Measurements from ENCODE around the gene ECPAS. TPM values are rescaled to one million over a fixed set of nuclear protein-coding genes. Genes with fewer than 3 reads are reported as not detected.
"Not testable (repeated sequence)": the region's sequence is repeated elsewhere in the genome, so short reads cannot be mapped to it uniquely, and the experiment has no call there.

The ECPAS gene
- total RNA-seq, 1 donor from 2014 or later: 64.3 TPM

DNA sequence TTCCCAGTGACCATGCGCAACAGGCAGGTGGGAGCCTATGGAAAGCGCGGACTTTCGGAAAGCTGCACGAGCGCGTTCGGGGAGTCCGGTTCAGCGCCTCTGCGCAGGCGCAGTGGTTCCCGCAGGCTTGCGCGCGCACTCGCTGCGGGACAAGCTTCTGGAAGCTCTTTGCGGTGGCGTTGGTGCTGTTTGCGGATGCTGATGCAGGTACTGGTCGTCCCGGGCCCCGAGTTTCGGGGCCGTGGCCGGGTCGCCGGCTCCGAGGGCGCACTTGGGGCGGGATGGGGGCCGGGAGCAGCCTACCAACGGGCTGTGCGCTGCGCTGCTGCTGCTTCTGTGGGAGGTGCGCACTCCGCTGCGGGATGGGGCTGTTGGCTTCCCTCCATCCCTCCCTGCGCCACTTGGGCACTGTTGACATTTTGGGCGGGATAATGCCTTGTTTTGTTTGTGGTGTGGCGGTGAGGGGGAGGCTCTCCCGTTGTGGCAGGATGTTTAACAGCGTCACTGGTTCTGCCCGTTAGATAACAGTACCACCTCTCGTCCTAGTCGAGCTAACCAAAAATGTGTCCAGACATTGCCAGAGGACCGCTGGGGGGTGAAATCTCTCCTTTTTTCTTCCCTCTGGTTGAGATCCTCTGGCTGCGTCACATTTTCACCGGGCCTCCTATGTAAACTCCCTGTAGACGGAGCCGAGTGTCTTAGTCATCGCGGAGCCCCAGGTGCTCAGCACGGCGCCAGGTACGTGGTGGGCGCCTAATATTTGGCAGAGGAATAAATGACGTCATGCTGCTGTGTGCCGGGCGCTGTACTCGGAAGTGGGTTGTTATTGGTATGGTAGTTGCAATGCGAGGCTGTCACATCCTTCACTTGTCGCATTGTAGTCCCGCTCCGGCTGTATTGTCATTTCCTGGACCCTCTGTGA, 41.1 kb upstream of the ECPAS start, which contains the start of gene ZNF483:
Gene ZNF483, plus strand, starts transcription at position 124 of the 922 bp plus-strand sequence. CDS start 2,217 bp downstream, outside the sequence.
- H3K4me3 ChIP-seq (ENCODE audit: low read depth, low read length): peak within 1 kb of the TSS; percentile 74
- DNase-seq (ENCODE audit: low read depth): no peak
- TF ChIP-seq, protein P1, sequence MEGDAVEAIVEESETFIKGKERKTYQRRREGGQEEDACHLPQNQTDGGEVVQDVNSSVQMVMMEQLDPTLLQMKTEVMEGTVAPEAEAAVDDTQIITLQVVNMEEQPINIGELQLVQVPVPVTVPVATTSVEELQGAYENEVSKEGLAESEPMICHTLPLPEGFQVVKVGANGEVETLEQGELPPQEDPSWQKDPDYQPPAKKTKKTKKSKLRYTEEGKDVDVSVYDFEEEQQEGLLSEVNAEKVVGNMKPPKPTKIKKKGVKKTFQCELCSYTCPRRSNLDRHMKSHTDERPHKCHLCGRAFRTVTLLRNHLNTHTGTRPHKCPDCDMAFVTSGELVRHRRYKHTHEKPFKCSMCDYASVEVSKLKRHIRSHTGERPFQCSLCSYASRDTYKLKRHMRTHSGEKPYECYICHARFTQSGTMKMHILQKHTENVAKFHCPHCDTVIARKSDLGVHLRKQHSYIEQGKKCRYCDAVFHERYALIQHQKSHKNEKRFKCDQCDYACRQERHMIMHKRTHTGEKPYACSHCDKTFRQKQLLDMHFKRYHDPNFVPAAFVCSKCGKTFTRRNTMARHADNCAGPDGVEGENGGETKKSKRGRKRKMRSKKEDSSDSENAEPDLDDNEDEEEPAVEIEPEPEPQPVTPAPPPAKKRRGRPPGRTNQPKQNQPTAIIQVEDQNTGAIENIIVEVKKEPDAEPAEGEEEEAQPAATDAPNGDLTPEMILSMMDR (conservative IDR thresholded peaks at IDR 0.05; ENCODE audit: low read depth, low read length): no peak

DNA sequence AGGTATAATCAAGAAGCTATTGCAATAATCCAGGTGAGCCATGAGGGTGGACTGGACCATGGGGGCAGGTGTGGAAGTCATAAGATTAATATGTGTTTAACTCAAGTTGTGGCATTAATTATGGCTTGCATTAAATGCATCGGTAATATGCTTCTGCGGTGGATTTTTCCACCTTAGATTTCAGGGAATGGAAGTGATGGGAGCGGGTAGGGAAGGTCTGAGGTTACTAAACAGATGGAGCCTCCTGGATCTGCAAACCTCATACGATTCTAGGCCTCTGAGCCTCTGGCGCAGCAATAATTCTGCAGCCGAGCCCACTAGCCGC, 40.5 kb upstream of the ECPAS start:
- TF ChIP-seq, protein P1 (conservative IDR thresholded peaks at IDR 0.05; ENCODE audit: low read depth, low read length): no peak
- DNase-seq (ENCODE audit: low read depth): no peak
- peak overlapping the region; percentile 74 for H3K4me3 ChIP-seq (ENCODE audit: low read depth, low read length)

DNA sequence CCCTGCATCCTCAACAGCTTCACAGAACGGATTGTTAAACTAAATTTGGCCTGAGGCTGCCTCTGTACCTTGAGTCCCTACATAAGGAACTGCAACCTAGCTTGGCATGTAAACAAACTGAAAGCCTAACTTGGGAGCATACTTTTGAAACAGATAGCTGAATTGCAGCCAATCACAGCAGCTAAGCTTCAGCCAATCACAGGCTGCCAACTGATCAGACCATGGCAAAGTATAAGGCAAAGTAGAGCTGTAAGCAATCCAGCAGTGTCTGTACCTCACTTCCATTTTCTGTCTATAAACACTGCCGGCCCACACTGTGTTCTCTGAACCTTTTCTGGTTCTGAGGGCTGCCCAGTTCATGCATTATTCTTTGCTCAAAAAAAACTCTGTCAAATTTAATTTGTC, 31.9 kb upstream of the ECPAS start:
- DNase-seq (ENCODE audit: low read depth): no peak
- TF ChIP-seq, protein P1 (conservative IDR thresholded peaks at IDR 0.05; ENCODE audit: low read depth, low read length): no peak
- no peak overlapping the region for H3K4me3 ChIP-seq (ENCODE audit: low read depth, low read length)

DNA sequence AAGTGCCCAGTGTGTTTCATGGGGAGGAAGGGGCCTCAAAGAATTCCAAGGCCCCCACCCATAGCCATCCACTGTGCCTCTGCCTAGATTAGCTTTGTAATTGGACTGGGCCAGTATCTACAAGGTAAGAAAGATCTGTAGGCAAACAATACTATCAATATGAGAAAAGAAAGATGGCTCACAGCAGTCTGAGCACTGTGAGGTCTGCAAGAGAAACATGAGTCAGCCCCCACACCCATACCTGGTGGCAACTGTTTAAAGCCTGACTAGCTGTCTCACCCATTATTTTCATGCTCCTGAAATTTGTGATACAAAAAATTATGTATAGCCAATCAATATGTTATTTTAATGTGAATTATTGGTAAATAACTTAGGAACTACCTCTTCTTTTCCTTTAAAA, 30.8 kb upstream of the ECPAS start:
- TF ChIP-seq, protein P1 (conservative IDR thresholded peaks at IDR 0.05; ENCODE audit: low read depth, low read length): no peak
- DNase-seq (ENCODE audit: low read depth): no peak
- no peak overlapping the region for H3K4me3 ChIP-seq (ENCODE audit: low read depth, low read length)

DNA sequence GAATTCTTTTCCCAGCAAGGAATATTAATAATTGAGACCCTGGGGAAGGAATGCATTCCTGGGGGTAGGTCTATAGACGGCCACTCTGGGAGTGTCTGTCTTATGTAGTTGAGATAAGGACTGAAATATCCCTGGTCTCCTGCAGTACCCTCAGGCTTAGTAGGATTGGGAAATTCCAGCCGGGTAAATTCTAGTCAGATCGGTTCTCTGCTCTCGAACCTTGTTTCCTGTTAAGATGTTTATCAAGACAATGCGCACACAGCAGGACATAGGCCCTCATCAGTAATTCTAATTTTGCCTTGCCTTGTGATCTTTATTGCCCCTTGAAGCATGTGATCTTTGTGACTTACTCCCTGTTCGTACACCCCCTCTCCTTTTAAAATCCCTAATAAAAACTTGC, 27.4 kb upstream of the ECPAS start:
- DNase-seq (ENCODE audit: low read depth): not testable (repeated sequence)

DNA sequence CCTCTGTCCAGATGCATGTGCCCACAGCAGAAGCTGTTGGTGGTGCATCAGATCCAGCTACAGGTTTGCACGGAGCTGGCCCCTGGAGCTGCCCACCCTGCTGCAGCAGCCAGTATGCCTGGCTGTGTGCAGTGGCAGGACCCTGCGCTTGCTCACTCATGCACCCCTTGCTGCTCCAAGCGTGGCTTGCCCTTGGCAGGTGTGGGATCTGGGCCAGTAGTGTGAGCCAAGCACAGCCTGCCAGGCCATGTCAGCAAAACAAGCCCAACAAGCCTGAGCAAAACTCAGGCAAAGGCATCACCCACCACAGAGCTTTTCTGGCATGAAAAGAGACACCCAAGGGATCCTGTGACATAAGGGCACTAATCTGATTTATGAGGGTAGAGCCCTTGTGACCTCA, 18.3 kb upstream of the ECPAS start:
- DNase-seq (ENCODE audit: low read depth): no peak
- H3K4me3 ChIP-seq (ENCODE audit: low read depth, low read length): no peak overlapping the region
- TF ChIP-seq, protein P1 (conservative IDR thresholded peaks at IDR 0.05; ENCODE audit: low read depth, low read length): no peak

More for the DNA sequence above, 27.4 kb upstream of the ECPAS start:
- not testable (repeated sequence) for H3K4me3 ChIP-seq (ENCODE audit: low read depth, low read length)

DNA sequence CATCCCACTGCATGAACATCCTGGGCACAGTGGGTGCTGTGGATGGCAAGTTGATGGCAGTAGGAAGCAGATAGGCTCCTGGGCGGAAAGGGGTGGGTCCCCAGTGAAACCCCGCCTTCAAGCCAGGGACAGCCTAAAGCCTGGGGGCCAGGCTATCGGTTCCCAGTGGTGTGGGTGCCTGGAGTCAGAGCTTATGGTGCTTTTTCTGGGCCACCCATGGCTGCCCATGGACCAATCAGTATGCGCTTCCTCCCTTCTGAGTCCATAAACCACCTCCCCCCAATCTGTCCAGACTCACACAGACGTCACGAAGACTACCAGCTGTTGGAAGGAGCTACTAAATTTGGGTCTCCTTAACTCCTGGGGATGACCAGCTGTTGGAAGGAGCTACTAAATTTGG, 17.5 kb upstream of the ECPAS start:
- TF ChIP-seq, protein P1 (conservative IDR thresholded peaks at IDR 0.05; ENCODE audit: low read depth, low read length): no peak
- DNase-seq (ENCODE audit: low read depth): no peak
- H3K4me3 ChIP-seq (ENCODE audit: low read depth, low read length): no peak overlapping the region
